Naive thymus-derived CD4-positive, alpha-beta T cell (primary cell): Measurements from ENCODE around the gene FRK. TPM values are rescaled to one million over a fixed set of nuclear protein-coding genes. Genes with fewer than 3 reads are reported as not detected.
"Not testable (repeated sequence)": the region's sequence is repeated elsewhere in the genome, so short reads cannot be mapped to it uniquely, and the experiment has no call there.

Source experiments
- ATAC-seq: fragments of 150-1000 bp; cut with Tn5 transposase; 2 replicates; pipeline ENCODE4 v1.10.0; 2021; ENCODE audit warnings: mild to moderate bottlenecking, moderate library complexity
- CTCF ChIA-PET: fragments of 350-600 bp; sonication (Branson Sonifier 250); formaldehyde crosslinking; loops from one replicate; lab custom pipeline; 2021; ENCODE audit warnings: antibody characterized with exemption; lab: Charles Lee
- POLR2A ChIA-PET: fragments of 350-600 bp; sonication (Branson Sonifier 250); formaldehyde crosslinking; loops from one replicate; lab custom pipeline; 2021; ENCODE audit warnings: antibody characterized with exemption, inconsistent platforms; lab: Charles Lee
- DNase-seq, 9 donors: peaks; one replicate each; pipeline versions ENCODE4 v3.0.0 to v3.0.0-alpha.2; 2020 to 2022; ENCODE audit warnings: mixed read lengths in 1 of 9
- H3K27ac ChIP-seq: one replicate; pipeline ENCODE4 v1.7.0; 2013; ENCODE audit warnings: mild to moderate bottlenecking, low read depth, low read length, moderate library complexity
- H3K27me3 ChIP-seq, 2 donors: one replicate each; pipeline ENCODE4 v1.7.0; 2013; ENCODE audit warnings: low read length in 2 of 2, mild to moderate bottlenecking in 2 of 2, moderate library complexity in 2 of 2; ENCODE audit not compliant: control insufficient read depth in 2 of 2, insufficient read depth in 2 of 2
- H3K36me3 ChIP-seq, 3 experiments: 1 replicate in 2 of 3; 2 replicates in 1 of 3; pipeline ENCODE4 v1.7.0; 2013; ENCODE audit warnings: low read length in 3 of 3, mild to moderate bottlenecking in 3 of 3, moderate library complexity in 1 of 3; ENCODE audit not compliant: insufficient read depth in 3 of 3, control insufficient read depth in 2 of 3
- H3K4me1 ChIP-seq, 2 donors: one replicate each; pipeline ENCODE4 v1.7.0; 2013; ENCODE audit warnings: low read length in 2 of 2, mild to moderate bottlenecking in 2 of 2, moderate library complexity in 1 of 2; ENCODE audit not compliant: control insufficient read depth in 2 of 2, insufficient read depth in 2 of 2
- H3K4me3 ChIP-seq: 2 replicates; pipeline ENCODE4 v1.7.0; 2013; ENCODE audit warnings: mild to moderate bottlenecking, low read length
- H3K9me3 ChIP-seq, 3 experiments: 1 replicate in 2 of 3; 2 replicates in 1 of 3; pipeline ENCODE4 v1.7.0; 2013; ENCODE audit warnings: low read length in 3 of 3; ENCODE audit not compliant: control insufficient read depth in 2 of 3
- H3K27ac Mint-ChIP-seq, 9 donors: one replicate each; pipeline ENCODE4 v1.8.0; 2020 to 2022; ENCODE audit warnings: mixed read lengths in 9 of 9, mild to moderate bottlenecking in 8 of 9, moderate library complexity in 5 of 9, inconsistent platforms in 2 of 9
- H3K27me3 Mint-ChIP-seq, 5 donors: one replicate each; pipeline ENCODE4 v1.8.0; 2021 to 2022; ENCODE audit warnings: mixed read lengths in 5 of 5, mild to moderate bottlenecking in 1 of 5
- H3K36me3 Mint-ChIP-seq, 5 donors: one replicate each; pipeline ENCODE4 v1.8.0; 2020 to 2022; ENCODE audit warnings: mixed read lengths in 5 of 5, mild to moderate bottlenecking in 3 of 5, inconsistent platforms in 1 of 5
- H3K4me1 Mint-ChIP-seq, 7 donors: one replicate each; pipeline ENCODE4 v1.8.0; 2020 to 2022; ENCODE audit warnings: mixed read lengths in 7 of 7, mild to moderate bottlenecking in 3 of 7, inconsistent platforms in 1 of 7
- H3K4me3 Mint-ChIP-seq, 10 donors: one replicate each; pipeline ENCODE4 v1.8.0; 2020 to 2022; ENCODE audit warnings: mild to moderate bottlenecking in 10 of 10, mixed read lengths in 10 of 10, moderate library complexity in 6 of 10, inconsistent platforms in 2 of 10
- H3K9me3 Mint-ChIP-seq, 11 donors: one replicate each; pipeline ENCODE4 v1.8.0; 2020 to 2022; ENCODE audit warnings: mixed read lengths in 11 of 11, mild to moderate bottlenecking in 4 of 11, inconsistent platforms in 1 of 11, moderate library complexity in 1 of 11
- intact Hi-C, 2 donors: fragments of 100-400 bp; cut with micrococcal nuclease; formaldehyde crosslinking; loops; one replicate each; pipeline ENCODE4 v1.15.1; 2023
- polyA plus RNA-seq, 2 donors: library from polyadenylated mRNA; unstranded; fragments of 300-500 nt; fragmentation: Illumina TruSeq; gene quantifications; one replicate each; pipeline ENCODE4 v1.2.3, GENCODE V29; 2021
- total RNA-seq, 6 experiments: library from RNA in 5 of 6; stranded (reverse) in 5 of 6; gene quantifications; 1 replicate in 5 of 6; 2 replicates in 1 of 6; pipeline ENCODE4 v1.2.3 and lab custom pipeline; 2021 to 2026

Gene FRK
- total and polyA plus RNA-seq, 7 experiments from 2014 or later = 0.02 to 0.05 (median 0.04) TPM; not detected in 3

DNA sequence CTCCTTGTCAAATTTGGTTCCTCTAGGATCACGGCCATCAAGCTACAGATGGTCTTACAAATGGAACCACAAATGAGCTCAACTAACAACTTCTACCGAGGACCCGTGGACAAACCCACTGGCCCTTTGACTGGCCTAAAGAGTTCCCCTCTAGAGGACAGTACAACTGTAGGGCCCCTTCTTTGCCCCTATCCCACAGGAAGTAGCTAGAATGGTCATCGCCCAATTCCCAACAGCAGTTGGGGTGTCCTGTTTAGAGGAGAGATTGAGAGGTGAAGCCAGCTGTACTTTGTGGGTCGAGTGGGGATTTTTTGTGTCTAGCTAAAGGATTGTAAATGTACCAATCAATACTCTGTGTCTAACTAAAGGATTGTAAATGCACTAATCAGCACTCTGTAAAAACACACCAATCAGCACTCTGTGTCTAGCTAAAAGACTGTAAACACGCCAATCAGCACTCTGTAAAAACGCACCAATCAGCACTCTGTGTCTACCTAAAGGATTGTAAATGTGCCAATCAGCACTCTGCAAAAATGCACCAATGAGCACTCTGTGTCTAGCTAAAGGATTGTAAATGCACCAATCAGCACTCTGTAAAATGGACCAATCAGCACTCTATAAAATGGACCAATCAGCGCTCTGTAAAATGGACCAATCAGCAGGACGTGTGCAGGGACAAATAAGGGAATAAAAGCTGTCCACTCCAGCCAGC is 35.5 kb upstream of the FRK start:
- not testable (repeated sequence) for H3K27me3 Mint-ChIP-seq, H3K4me3 ChIP-seq, H3K27ac ChIP-seq, H3K36me3 ChIP-seq, H3K36me3 Mint-ChIP-seq, DNase-seq, H3K4me1 ChIP-seq, H3K4me3 Mint-ChIP-seq, ATAC-seq, H3K27me3 ChIP-seq, H3K9me3 ChIP-seq
- Mint-ChIP-seq H3K4me1 (peaks cover 4 to 20% (median 16%) of the 10 kb centered on the region in 7 donors), H3K9me3 (peaks cover 0 to 19% (median 11%) of the 10 kb centered on the region in 11 donors), H3K27ac (peak overlapping the region in 1 of 9 donors; percentile 41)
- ChIA-PET CTCF (interaction anchor here (1.1 to 2.4 kb wide), 3 partner anchors 9 to 84 kb away, joined by 6 to 18 read pairs (median 6); no protein-coding TSS in a partner anchor), POLR2A (interaction anchor here (1.0 kb wide), 1 partner anchor 183 kb away, joined by 4 read pairs; no protein-coding TSS in a partner anchor)
- intact Hi-C loops = loop anchor here in 1 of 2 donors (5.0 kb wide), 1 partner anchor 199 kb away; no protein-coding TSS in a partner anchor

DNA sequence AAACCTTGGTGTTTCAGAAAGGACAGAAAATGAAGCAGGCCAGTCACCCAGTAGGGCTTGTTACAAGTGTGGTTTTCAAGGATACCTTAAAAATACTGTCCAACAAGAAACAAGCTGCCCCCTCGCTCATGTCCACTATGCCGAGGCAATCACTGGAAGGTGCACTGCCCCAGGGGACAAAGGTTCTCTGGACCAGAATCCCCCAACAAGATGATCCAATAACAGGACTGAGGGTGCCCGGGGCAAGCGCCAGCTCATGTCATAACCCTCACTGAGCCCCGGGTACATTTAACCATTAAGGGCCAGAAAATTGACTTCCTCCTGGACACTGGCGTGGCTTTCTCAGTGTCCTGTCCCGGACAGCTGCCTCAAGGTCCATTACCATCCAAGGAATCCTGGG is 33.4 kb upstream of the FRK start:
- H3K36me3 Mint-ChIP-seq = peaks cover 0 to 8% (median 2%) of the 10 kb centered on the region in 5 donors
- ChIA-PET CTCF (no interaction called here), POLR2A (interaction anchor here (0.5 kb wide), 1 partner anchor 945 kb away, joined by 3 read pairs; no protein-coding TSS in a partner anchor)
- no peak overlapping the region for H3K27ac ChIP-seq
- no peak overlapping the region for H3K27ac Mint-ChIP-seq
- intact Hi-C loops = no loop called here
- peaks cover 0 to 8% (median 0%) of the 10 kb centered on the region in 5 donors for H3K27me3 Mint-ChIP-seq
- peaks cover 0 to 19% (median 11%) of the 10 kb centered on the region in 11 donors for H3K9me3 Mint-ChIP-seq
- no peak overlapping the region for H3K4me3 Mint-ChIP-seq
- H3K4me3 ChIP-seq = no peak overlapping the region
- no peaks in the 10 kb centered on the region for H3K36me3 ChIP-seq
- DNase-seq (no peak), ATAC-seq (no peak)
- peaks cover 0 to 12% (median under 1%) of the 10 kb centered on the region in 7 donors for H3K4me1 Mint-ChIP-seq
- no peaks in the 10 kb centered on the region for H3K4me1 ChIP-seq
- no peaks in the 10 kb centered on the region for H3K27me3 ChIP-seq
- peaks cover 0 to 6% (median 0%) of the 10 kb centered on the region in 3 experiments for H3K9me3 ChIP-seq

DNA sequence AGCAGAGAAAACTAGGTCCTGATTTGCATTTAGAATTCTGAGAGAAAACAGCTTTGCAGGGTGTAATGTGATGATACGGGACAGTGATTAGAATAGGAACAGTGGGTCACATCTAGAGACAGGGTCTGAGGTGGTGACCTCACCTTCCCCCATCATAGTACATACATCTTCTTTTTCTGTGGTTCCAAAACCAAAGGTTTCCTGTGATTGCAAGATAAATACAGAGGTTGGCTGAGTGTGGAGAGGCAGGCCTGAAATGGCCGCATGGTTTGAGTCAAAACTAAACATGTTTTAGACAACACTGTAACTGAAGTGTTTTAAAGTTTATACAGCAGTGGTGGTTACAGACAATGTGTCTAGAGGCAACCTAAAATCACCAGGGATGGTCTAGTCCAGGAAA is 29.6 kb upstream of the FRK start:
- DNase-seq (no peak), ATAC-seq (peak; percentile 26)
- peaks cover 0 to 8% (median 0%) of the 10 kb centered on the region in 5 donors for H3K27me3 Mint-ChIP-seq
- no peak overlapping the region for H3K4me3 ChIP-seq
- POLR2A ChIA-PET = no interaction called here
- H3K27ac Mint-ChIP-seq = no peak overlapping the region
- peaks cover 0 to 7% (median 0%) of the 10 kb centered on the region in 7 donors for H3K4me1 Mint-ChIP-seq
- H3K27ac ChIP-seq = no peak overlapping the region
- H3K4me3 Mint-ChIP-seq = no peak overlapping the region
- H3K9me3 ChIP-seq = no peaks in the 10 kb centered on the region
- H3K36me3 ChIP-seq = no peaks in the 10 kb centered on the region
- H3K4me1 ChIP-seq = no peaks in the 10 kb centered on the region
- intact Hi-C loops = no loop called here
- no peaks in the 10 kb centered on the region for H3K36me3 Mint-ChIP-seq
- H3K9me3 Mint-ChIP-seq = peaks cover 0 to 2% (median 0%) of the 10 kb centered on the region in 11 donors
- no peaks in the 10 kb centered on the region for H3K27me3 ChIP-seq
- CTCF ChIA-PET = no interaction called here

DNA sequence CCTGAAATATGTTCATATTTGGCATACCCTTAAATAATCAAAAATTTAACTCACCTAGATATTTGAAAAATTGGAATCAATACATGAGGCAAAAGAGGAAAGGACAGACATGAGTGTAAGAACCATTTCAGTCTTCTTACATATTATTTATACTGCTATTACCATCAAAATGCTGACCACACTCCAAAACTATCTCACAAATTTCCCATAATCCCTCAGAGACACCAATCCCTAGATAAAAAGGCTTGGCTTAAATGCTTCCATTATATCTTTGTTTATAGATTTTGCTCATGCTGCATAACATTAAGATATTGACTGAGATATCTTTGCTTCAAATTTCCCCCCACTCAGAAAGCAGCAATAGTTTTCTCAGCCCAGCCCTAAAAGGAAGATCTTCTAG is 28.3 kb upstream of the FRK start:
- no peaks in the 10 kb centered on the region for H3K36me3 Mint-ChIP-seq
- no peak overlapping the region for H3K27ac Mint-ChIP-seq
- ChIA-PET POLR2A (no interaction called here), CTCF (no interaction called here)
- no peaks in the 10 kb centered on the region for H3K27me3 ChIP-seq
- ATAC-seq (no peak), DNase-seq (no peak)
- no peaks in the 10 kb centered on the region for H3K9me3 ChIP-seq
- no peaks in the 10 kb centered on the region for H3K36me3 ChIP-seq
- H3K9me3 Mint-ChIP-seq = no peaks in the 10 kb centered on the region
- H3K4me3 Mint-ChIP-seq = no peak overlapping the region
- H3K27ac ChIP-seq = no peak overlapping the region
- intact Hi-C loops = no loop called here
- H3K4me1 ChIP-seq = no peaks in the 10 kb centered on the region
- H3K4me1 Mint-ChIP-seq = peaks cover 0 to 7% (median 0%) of the 10 kb centered on the region in 7 donors
- H3K27me3 Mint-ChIP-seq = peaks cover 0 to 15% (median 4%) of the 10 kb centered on the region in 5 donors
- H3K4me3 ChIP-seq = no peak overlapping the region

DNA sequence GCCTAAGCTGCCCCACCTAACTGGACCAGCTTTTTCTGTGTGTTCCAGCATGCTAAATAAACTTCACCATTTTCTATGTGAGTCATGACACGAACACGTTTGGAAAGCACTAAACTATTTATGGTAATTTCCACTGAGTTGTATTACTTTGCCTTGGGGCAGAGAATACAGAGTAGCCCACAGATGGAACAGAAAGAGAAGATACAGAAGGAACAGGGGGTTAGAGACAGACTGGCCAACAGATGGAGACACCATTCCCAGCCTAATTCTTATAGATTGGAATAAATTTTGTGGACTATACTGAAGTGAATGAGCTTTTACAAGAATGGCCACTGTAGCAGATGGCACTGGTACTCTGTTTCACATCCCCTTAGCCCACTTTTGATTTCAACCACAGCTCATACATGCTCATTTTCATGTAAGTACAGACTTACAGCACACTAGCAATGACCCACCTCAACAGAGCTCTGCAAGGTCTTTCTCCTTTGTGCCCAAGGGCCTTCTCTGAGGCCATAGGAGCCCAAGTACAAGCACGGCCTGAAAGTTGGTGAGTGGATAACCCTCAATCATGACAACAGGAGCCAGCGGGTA is 26.8 kb upstream of the FRK start:
- H3K27me3 Mint-ChIP-seq = peaks cover 0 to 22% (median 12%) of the 10 kb centered on the region in 5 donors
- POLR2A ChIA-PET = interaction anchor here (0.6 kb wide), 1 partner anchor 11 kb away, joined by 3 read pairs; no protein-coding TSS in a partner anchor
- no peak for ATAC-seq

DNA sequence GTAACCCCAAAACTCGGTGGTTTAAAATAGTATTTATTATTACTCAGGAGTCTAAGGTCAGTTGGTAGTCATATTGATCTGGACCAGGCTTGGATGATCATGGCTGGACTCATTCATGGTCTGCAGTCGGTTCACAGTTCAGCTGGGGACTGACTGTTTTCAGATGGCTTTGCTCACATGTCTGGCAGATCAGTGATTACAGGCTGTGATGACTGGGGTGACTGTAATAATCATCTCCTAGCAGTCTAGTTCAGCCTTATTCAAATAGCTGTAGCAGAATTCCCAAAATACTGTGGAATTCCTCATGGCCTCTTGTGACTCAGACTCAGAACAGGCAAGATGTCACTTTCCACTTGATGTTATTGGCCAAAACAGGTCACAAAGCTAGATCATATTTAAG is 23.6 kb upstream of the FRK start:
- ATAC-seq = no peak
- H3K4me1 ChIP-seq = no peaks in the 10 kb centered on the region
- ChIA-PET POLR2A (no interaction called here), CTCF (no interaction called here)
- no peaks in the 10 kb centered on the region for H3K36me3 ChIP-seq
- H3K4me3 Mint-ChIP-seq = no peak overlapping the region
- intact Hi-C loops = no loop called here
- DNase-seq = no peak
- no peak overlapping the region for H3K27ac Mint-ChIP-seq
- peaks cover 0 to 1% (median 0%) of the 10 kb centered on the region in 11 donors for H3K9me3 Mint-ChIP-seq
- no peaks in the 10 kb centered on the region for H3K4me1 Mint-ChIP-seq
- no peak overlapping the region for H3K4me3 ChIP-seq
- H3K27ac ChIP-seq = no peak overlapping the region
- peaks cover 4 to 28% (median 26%) of the 10 kb centered on the region in 5 donors for H3K27me3 Mint-ChIP-seq
- no peaks in the 10 kb centered on the region for H3K36me3 Mint-ChIP-seq
- H3K9me3 ChIP-seq = no peaks in the 10 kb centered on the region
- H3K27me3 ChIP-seq = no peaks in the 10 kb centered on the region

More for the DNA sequence above, 26.8 kb upstream of the FRK start:
- Histone ChIP-seq H3K9me3 (no peaks in the 10 kb centered on the region), H3K4me3 (no peak overlapping the region), H3K4me1 (no peaks in the 10 kb centered on the region), H3K27ac (no peak overlapping the region), H3K27me3 (no peaks in the 10 kb centered on the region), H3K36me3 (no peaks in the 10 kb centered on the region)
- H3K4me3 Mint-ChIP-seq = no peak overlapping the region
- CTCF ChIA-PET = interaction anchor here (1.6 kb wide), 1 partner anchor 9 kb away, joined by 6 read pairs; no protein-coding TSS in a partner anchor
- peaks cover 0 to 7% (median 0%) of the 10 kb centered on the region in 7 donors for H3K4me1 Mint-ChIP-seq
- no peaks in the 10 kb centered on the region for H3K9me3 Mint-ChIP-seq
- no peaks in the 10 kb centered on the region for H3K36me3 Mint-ChIP-seq
- H3K27ac Mint-ChIP-seq = no peak overlapping the region
- intact Hi-C loops = no loop called here
- no peak for DNase-seq
